HG03103 (cell line): ENCODE results near the gene EPB41L1.

Experiments used
- ATAC-seq: cut with Tn5 transposase; IDR thresholded peaks from one replicate; pipeline ENCODE4 v1.9.1; 2021; ENCODE audit warnings: low read depth; ENCODE audit not compliant: unreplicated experiment

The EPB41L1 gene

GRCh38 chr20:36217226-36217625 is 62.7 kb downstream of the EPB41L1 start:
- ATAC-seq, result no peak

- ATAC-seq, result no peak
These were observed 64.0 kb downstream of the EPB41L1 start for GRCh38 chr20:36218380-36219064.

- no peak for ATAC-seq
These were observed 65.2 kb downstream of the EPB41L1 start for GRCh38 chr20:36219671-36220220.

- no peak for ATAC-seq
These were observed 71.1 kb downstream of the EPB41L1 start for GRCh38 chr20:36225666-36226065.

- ATAC-seq, result no peak
These were observed 74.2 kb downstream of the EPB41L1 start for GRCh38 chr20:36228770-36229169.

GRCh38 chr20:36230019-36230418 is 75.5 kb downstream of the EPB41L1 start:
- ATAC-seq, result no peak

GRCh38 chr20:36231331-36231730 is 76.8 kb downstream of the EPB41L1 start:
- no peak for ATAC-seq

GRCh38 chr20:36234771-36235320 is 80.3 kb downstream of the EPB41L1 start:
- no peak for ATAC-seq

- ATAC-seq, result no peak
These were observed 81.6 kb downstream of the EPB41L1 start, which contains the start of gene AAR2 for GRCh38 chr20:36235892-36236785. Gene AAR2 (plus strand): TSS chr20:36236478. CDS start chr20:36239869, 3,391 bp downstream.

- ATAC-seq, result no peak
These were observed 82.2 kb downstream of the EPB41L1 start for GRCh38 chr20:36236786-36237121.

GRCh38 chr20:36237477-36237876 is 82.9 kb downstream of the EPB41L1 start:
- ATAC-seq, result no peak

- no peak for ATAC-seq
These were observed 83.6 kb downstream of the EPB41L1 start for GRCh38 chr20:36238153-36238552.

- ATAC-seq, result no peak
These were observed 84.2 kb downstream of the EPB41L1 start for GRCh38 chr20:36238760-36239159.

- no peak for ATAC-seq
These were observed 85.5 kb downstream of the EPB41L1 start for GRCh38 chr20:36240076-36240475.

GRCh38 chr20:36241678-36242077 is 87.1 kb downstream of the EPB41L1 start:
- ATAC-seq, result no peak

GRCh38 chr20:36243726-36244125 is 89.2 kb downstream of the EPB41L1 start:
- no peak for ATAC-seq

GRCh38 chr20:36246401-36246800 is 91.9 kb downstream of the EPB41L1 start:
- ATAC-seq, result no peak

GRCh38 chr20:36248836-36249235 is 94.3 kb downstream of the EPB41L1 start:
- ATAC-seq, result no peak

GRCh38 chr20:36249450-36249849 is 94.9 kb downstream of the EPB41L1 start:
- no peak for ATAC-seq

- ATAC-seq, result no peak
These were observed 96.9 kb downstream of the EPB41L1 start for GRCh38 chr20:36251426-36251825.

- no peak for ATAC-seq
These were observed 98.0 kb downstream of the EPB41L1 start for GRCh38 chr20:36252511-36252910.
